IPS-18c (cell line): ENCODE results near the gene CPNE9.
"Not testable (repeated sequence)": the region's sequence is repeated elsewhere in the genome, so short reads cannot be mapped to it uniquely, and the experiment has no call there.

Experiments used
- H3K4me3 ChIP-seq: 2 replicates; pipeline ENCODE4 v1.7.0; 2013; ENCODE audit warnings: low read depth, mild to moderate bottlenecking, low read length, moderate library complexity; ENCODE audit not compliant: insufficient read depth
- H3K9me3 ChIP-seq: one replicate; pipeline ENCODE4 v1.6.1; 2013; ENCODE audit warnings: mild to moderate bottlenecking, low read length, moderate library complexity; ENCODE audit not compliant: control insufficient read depth, insufficient read depth

The CPNE9 gene

GRCh38 chr3:9754678-9755077, 51.0 kb downstream of the CPNE9 start:
- H3K9me3 ChIP-seq = no peaks in the 10 kb centered on the region
- H3K4me3 ChIP-seq = no peak overlapping the region

GRCh38 chr3:9757427-9757826, 53.8 kb downstream of the CPNE9 start:
- Histone ChIP-seq H3K4me3 (no peak overlapping the region), H3K9me3 (no peaks in the 10 kb centered on the region)

- Histone ChIP-seq H3K9me3 (no peaks in the 10 kb centered on the region), H3K4me3 (no peak overlapping the region)
Measured at GRCh38 chr3:9760779-9761505, 57.3 kb downstream of the CPNE9 start.

- Histone ChIP-seq H3K9me3 (no peaks in the 10 kb centered on the region), H3K4me3 (no peak overlapping the region)
Measured at GRCh38 chr3:9761919-9762318, 58.3 kb downstream of the CPNE9 start.

- Histone ChIP-seq H3K9me3 (no peaks in the 10 kb centered on the region), H3K4me3 (no peak overlapping the region)
Measured at GRCh38 chr3:9762871-9763270, 59.2 kb downstream of the CPNE9 start.

GRCh38 chr3:9765865-9766264, 62.2 kb downstream of the CPNE9 start:
- Histone ChIP-seq H3K9me3 (no peaks in the 10 kb centered on the region), H3K4me3 (no peak overlapping the region)

- H3K9me3 ChIP-seq = no peaks in the 10 kb centered on the region
- no peak overlapping the region for H3K4me3 ChIP-seq
Measured at GRCh38 chr3:9767418-9767817, 63.8 kb downstream of the CPNE9 start.

GRCh38 chr3:9768141-9768775, 64.6 kb downstream of the CPNE9 start:
- Histone ChIP-seq H3K4me3 (no peak overlapping the region), H3K9me3 (no peaks in the 10 kb centered on the region)

GRCh38 chr3:9769012-9769411, 65.4 kb downstream of the CPNE9 start:
- Histone ChIP-seq H3K9me3 (no peaks in the 10 kb centered on the region), H3K4me3 (peak overlapping the region; percentile 63; the same call in 1 of the 2 replicates)

GRCh38 chr3:9769426-9770275, 66.0 kb downstream of the CPNE9 start, which contains the start of gene CAMK1:
Gene CAMK1, minus strand, starts transcription at chr3:9769947. Its CDS starts 2,198 bp downstream, at chr3:9767749.
- H3K4me3 ChIP-seq = peak within 1 kb of the TSS; percentile 63

GRCh38 chr3:9770276-9770812, 66.7 kb downstream of the CPNE9 start:
- H3K4me3 ChIP-seq = peak overlapping the region; percentile 63

More at GRCh38 chr3:9769426-9770275, 66.0 kb downstream of the CPNE9 start, which contains the start of gene CAMK1:
- H3K9me3 ChIP-seq = no peaks in the 10 kb centered on the region

GRCh38 chr3:9771007-9771406, 67.4 kb downstream of the CPNE9 start:
- H3K9me3 ChIP-seq, H3K4me3 ChIP-seq: not testable (repeated sequence)

More at GRCh38 chr3:9770276-9770812, 66.7 kb downstream of the CPNE9 start:
- H3K9me3 ChIP-seq = no peaks in the 10 kb centered on the region

- Histone ChIP-seq H3K4me3 (no peak overlapping the region), H3K9me3 (peaks cover 2% of the 10 kb centered on the region)
Measured at GRCh38 chr3:9776896-9777693, 73.5 kb downstream of the CPNE9 start.

- Histone ChIP-seq H3K4me3 (no peak overlapping the region), H3K9me3 (peaks cover 2% of the 10 kb centered on the region)
Measured at GRCh38 chr3:9777694-9778021, 74.0 kb downstream of the CPNE9 start.

- Histone ChIP-seq H3K9me3 (peaks cover 2% of the 10 kb centered on the region), H3K4me3 (no peak overlapping the region)
Measured at GRCh38 chr3:9778143-9779074, 74.8 kb downstream of the CPNE9 start.

- H3K9me3 ChIP-seq = peaks cover 5% of the 10 kb centered on the region
- no peak overlapping the region for H3K4me3 ChIP-seq
Measured at GRCh38 chr3:9779075-9779593, 75.5 kb downstream of the CPNE9 start.
